ENCODE data around the gene CCSAP.

CCSAP gene

DNA sequence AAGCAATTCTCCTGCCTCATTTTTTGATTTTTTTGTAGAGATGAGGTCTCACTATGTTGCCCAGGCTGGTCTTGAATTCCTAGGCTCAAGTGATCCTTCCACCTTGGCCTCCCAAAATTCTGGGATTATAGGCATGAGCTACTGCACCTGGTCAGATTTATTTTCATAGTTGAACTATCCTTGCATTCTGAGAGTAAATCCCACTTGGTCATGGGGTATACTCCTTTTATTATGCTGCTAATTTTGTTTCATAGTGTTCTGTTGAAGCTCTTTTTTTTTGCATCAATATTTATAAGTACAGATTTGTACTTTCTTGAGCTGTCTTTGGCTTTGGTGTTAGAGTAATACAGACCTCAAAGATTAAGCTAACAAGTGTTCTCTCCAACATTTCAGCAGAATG lies 12.8 kb upstream of the CCSAP start:
- DNase-seq: no peak
- H3K4me1 ChIP-seq: no peaks in the 10 kb centered on the region
- H3K4me3 ChIP-seq (ENCODE audit: low read depth, low read length): no peak overlapping the region
- no peaks in the 10 kb centered on the region for H3K36me3 ChIP-seq
- no peaks in the 10 kb centered on the region; the same call in 1 of the 2 replicates for H3K27me3 ChIP-seq
- no peaks in the 10 kb centered on the region for H3K9me3 ChIP-seq
- TF ChIP-seq, protein P1, sequence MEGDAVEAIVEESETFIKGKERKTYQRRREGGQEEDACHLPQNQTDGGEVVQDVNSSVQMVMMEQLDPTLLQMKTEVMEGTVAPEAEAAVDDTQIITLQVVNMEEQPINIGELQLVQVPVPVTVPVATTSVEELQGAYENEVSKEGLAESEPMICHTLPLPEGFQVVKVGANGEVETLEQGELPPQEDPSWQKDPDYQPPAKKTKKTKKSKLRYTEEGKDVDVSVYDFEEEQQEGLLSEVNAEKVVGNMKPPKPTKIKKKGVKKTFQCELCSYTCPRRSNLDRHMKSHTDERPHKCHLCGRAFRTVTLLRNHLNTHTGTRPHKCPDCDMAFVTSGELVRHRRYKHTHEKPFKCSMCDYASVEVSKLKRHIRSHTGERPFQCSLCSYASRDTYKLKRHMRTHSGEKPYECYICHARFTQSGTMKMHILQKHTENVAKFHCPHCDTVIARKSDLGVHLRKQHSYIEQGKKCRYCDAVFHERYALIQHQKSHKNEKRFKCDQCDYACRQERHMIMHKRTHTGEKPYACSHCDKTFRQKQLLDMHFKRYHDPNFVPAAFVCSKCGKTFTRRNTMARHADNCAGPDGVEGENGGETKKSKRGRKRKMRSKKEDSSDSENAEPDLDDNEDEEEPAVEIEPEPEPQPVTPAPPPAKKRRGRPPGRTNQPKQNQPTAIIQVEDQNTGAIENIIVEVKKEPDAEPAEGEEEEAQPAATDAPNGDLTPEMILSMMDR (IDR thresholded peaks at IDR 0.05; ENCODE audit: low read depth, low read length): no peak

DNA sequence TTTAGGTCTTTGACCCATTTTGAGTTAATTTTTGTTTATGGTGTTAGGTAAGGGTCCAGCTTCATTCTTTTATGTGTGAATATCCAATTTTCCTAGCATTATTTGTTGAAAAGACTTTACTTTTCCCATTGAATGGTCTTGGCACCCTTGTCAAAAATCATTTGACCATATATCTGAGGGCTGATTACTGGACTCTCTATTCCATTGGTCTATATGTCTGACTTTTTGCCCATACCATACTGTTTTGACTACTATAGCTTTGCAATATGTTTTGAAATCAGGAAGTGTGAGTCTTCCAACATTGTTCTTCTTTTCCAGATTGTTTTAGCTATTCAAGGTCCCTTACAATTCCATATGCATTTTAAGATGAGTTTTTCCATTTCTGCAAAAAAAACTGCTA lies 11.4 kb upstream of the CCSAP start:
- no peaks in the 10 kb centered on the region for H3K9me3 ChIP-seq
- no peaks in the 10 kb centered on the region for H3K4me1 ChIP-seq
- TF ChIP-seq, protein P1 (IDR thresholded peaks at IDR 0.05; ENCODE audit: low read depth, low read length): no peak
- H3K4me3 ChIP-seq (ENCODE audit: low read depth, low read length): no peak overlapping the region
- no peak for DNase-seq
- no peaks in the 10 kb centered on the region for H3K36me3 ChIP-seq
- no peaks in the 10 kb centered on the region; the same call in 1 of the 2 replicates for H3K27me3 ChIP-seq

GRCh38 chr1:229352975-229353374 lies 10.1 kb upstream of the CCSAP start:
- Histone ChIP-seq H3K27me3 (no peaks in the 10 kb centered on the region; the same call in 1 of the 2 replicates), H3K36me3 (no peaks in the 10 kb centered on the region), H3K4me1 (no peaks in the 10 kb centered on the region), H3K9me3 (no peaks in the 10 kb centered on the region), H3K4me3 (ENCODE audit: low read depth, low read length) (no peak overlapping the region)
- no peak for DNase-seq
- TF ChIP-seq, protein P1 (IDR thresholded peaks at IDR 0.05; ENCODE audit: low read depth, low read length): no peak

GRCh38 chr1:229349463-229350385 lies 6.9 kb upstream of the CCSAP start:
- H3K4me3 ChIP-seq (ENCODE audit: low read depth, low read length): no peak overlapping the region
- no peak for DNase-seq
- TF ChIP-seq, protein P1 (IDR thresholded peaks at IDR 0.05; ENCODE audit: low read depth, low read length): no peak
- no peaks in the 10 kb centered on the region for H3K4me1 ChIP-seq
- no peaks in the 10 kb centered on the region for H3K9me3 ChIP-seq
- H3K36me3 ChIP-seq: no peaks in the 10 kb centered on the region
- no peaks in the 10 kb centered on the region; the same call in 1 of the 2 replicates for H3K27me3 ChIP-seq

GRCh38 chr1:229347528-229347927 lies 4.7 kb upstream of the CCSAP start:
- no peaks in the 10 kb centered on the region for H3K36me3 ChIP-seq
- H3K4me3 ChIP-seq (ENCODE audit: low read depth, low read length): no peak overlapping the region
- H3K27me3 ChIP-seq: no peaks in the 10 kb centered on the region
- no peak for DNase-seq
- no peaks in the 10 kb centered on the region for H3K4me1 ChIP-seq
- TF ChIP-seq, protein P1 (IDR thresholded peaks at IDR 0.05; ENCODE audit: low read depth, low read length): no peak
- no peaks in the 10 kb centered on the region for H3K9me3 ChIP-seq
